ENCODE data around the gene SIPA1L3.

The SIPA1L3 gene

GRCh38 chr19:37906869-37907734 is at the start of gene SIPA1L3:
Gene SIPA1L3, plus strand, starts transcription at chr19:37907208. Its CDS starts 174,358 bp downstream, at chr19:38081566.
- DNase-seq (ENCODE audit: low read depth, low spot score) = peak; percentile 98

- no peak for DNase-seq (ENCODE audit: low read depth, low spot score)
Observed at GRCh38 chr19:37864501-37864900, 42.5 kb upstream of the SIPA1L3 start.

GRCh38 chr19:37865930-37866329 is 41.1 kb upstream of the SIPA1L3 start:
- peak; percentile 49 for DNase-seq (ENCODE audit: low read depth, low spot score)

DNA sequence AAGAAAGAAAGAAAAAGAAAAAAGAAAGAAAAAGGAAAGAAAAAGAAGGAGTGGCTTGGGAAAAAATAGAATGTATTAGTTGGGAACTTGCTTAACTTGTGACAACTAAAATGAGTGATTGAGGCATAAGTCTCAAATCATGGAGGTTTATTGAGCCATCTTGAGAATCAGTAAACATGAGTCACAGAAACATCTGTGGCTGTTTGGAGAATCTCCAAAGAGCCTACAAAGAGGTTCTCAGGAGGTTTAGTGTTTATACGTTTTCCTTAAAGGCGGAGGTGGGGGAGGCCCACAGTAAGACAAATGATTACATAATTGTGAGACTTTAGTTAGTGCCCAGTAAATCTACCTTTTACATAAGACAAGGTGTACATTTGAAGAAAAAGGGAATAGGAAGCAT is 39.2 kb upstream of the SIPA1L3 start:
- no peak for DNase-seq (ENCODE audit: low read depth, low spot score)

DNA sequence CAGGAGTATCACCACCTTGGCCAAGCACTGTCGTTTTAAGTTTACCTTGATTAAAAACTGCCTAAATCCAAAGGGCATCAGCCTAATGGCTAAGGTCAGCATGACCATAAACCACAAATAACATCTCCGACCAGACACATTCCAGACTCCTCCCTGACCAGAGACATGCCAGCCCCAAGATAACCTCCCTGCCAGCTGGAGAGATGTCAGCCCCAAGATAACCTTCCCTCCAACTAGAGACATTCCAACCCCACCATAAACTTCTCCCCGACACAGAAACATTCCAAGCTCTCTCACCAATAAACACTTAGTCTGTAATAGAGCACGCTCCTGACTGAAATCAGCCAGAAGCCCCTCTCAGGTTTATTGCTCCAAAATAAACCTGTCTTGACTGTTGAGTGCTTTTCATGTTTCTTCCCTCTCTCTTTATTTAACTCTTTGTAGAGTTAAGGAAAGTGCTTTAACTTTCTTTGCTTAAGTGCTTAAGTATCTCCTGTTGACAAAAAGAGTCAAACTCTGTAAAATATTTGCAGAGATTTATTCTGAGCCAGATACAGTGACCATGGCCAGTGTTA is 37.2 kb upstream of the SIPA1L3 start:
- no peak for DNase-seq (ENCODE audit: low read depth, low spot score)

DNA sequence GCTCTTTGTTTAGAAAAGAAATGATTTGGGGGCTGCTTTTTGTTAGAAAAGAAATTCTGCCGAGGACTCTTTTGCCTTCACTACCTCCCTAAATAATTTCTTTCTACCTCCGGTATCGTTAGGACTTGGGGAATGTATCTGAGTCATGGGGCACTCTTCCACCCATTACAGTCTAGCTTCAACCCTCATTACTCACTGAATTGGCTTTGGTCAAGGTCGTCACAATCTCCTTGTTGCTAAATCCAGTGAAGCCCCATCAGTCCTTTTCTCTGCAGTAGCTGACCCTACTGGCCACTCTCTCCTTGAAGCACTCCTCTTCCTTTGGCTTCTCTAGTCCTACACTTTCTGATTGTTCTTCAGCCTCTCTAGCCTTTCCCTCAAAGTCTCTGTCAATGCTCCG is 34.6 kb upstream of the SIPA1L3 start:
- DNase-seq (ENCODE audit: low read depth, low spot score) = no peak

- DNase-seq (ENCODE audit: low read depth, low spot score) = peak; percentile 13
Observed at GRCh38 chr19:37874784-37875183, 32.2 kb upstream of the SIPA1L3 start.

DNA sequence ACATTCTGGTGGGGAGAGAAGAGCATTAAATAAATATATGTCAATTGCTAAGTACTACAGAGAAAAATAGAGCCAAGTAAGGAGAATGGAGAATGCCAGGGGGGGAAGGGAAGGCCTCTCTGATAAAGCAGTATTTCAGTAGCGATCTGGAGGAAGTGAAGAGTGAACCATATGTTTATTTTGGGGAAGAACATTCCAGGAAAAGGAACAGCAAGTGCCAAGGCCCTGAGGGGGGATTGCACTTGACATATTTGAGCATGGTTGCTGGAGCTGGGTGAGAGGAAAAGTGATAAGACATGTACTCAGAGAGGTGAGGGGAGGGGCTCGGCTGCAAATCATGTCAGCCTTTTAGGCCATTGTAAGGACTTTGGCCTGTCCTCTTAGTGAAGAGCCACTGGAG is 31.0 kb upstream of the SIPA1L3 start:
- DNase-seq (ENCODE audit: low read depth, low spot score) = no peak

DNA sequence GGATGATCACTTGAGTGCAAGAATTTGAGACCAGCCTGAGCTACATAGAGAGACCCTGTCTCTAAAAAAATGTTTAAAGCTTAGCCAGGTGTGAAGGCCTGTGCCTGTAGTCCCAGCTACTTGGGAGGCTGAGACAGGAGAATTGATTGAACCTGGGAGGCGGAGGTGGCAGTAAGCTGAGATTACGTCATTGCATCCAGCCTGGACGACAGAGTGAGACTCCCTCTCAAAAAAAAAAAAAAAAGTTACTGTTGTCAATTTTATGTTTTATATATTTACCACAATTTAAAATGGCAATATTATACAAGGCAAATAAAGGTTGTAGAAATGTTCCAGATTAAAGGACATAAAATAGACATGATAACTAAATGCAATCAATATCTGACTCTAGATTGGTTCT is 29.9 kb upstream of the SIPA1L3 start:
- no peak for DNase-seq (ENCODE audit: low read depth, low spot score)

DNA sequence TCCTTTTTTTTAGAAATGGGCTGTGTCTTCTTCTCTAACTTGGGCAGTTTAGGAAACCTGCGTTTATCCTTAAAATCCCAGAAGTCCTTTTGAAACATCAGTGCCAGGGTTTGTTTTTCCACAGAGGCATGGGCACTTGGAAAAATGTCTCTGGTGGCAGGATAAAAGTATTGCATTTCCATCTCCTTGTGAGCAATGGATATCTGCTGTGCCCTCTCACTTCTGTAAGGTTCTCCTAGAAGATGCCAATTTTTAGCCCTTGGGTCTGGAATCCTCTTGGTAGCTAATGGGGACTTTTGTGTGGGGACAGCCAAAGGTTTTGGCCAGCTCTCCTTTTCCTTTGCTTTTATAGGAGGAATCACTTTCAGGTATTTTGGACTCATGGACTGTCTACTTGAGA is 21.6 kb upstream of the SIPA1L3 start:
- DNase-seq (ENCODE audit: low read depth, low spot score) = no peak

GRCh38 chr19:37886571-37886970 is 20.4 kb upstream of the SIPA1L3 start:
- no peak for DNase-seq (ENCODE audit: low read depth, low spot score)

DNA sequence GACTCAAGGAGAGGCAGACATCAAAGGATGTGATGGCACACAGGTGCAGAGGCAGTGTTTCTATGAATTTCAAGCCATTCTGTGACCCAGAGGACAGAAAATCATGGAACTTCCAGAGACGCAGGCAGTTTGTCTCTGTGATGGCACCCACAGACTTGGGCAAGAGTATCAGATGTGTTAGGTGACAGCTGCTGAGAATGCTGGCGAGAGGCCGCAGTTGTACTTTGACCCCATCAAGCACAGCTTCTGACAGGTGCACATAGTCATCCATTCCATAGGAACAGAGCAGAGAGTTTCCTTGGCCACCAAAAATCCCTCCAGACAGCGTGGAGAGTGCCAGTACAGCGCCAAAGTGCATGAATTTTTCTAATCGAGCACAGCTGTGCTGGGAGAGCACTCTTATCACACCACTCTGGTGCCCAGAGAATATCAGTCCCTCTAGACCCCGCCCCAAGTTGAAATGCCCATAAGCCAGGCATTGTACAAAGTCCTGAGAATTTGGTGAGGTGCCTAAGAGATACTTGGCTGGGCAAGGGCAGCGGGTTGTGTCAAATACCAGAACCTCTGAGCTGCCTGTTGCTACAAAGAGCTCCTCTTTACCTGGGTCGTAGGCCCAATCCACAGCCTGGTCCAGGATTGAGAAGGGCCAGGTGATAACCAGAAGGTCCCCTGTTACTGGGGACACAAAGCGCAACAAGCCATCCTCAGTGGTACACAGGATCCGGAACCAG is 13.0 kb upstream of the SIPA1L3 start:
- no peak for DNase-seq (ENCODE audit: low read depth, low spot score)

- no peak for DNase-seq (ENCODE audit: low read depth, low spot score)
Observed at GRCh38 chr19:37896180-37896579, 10.8 kb upstream of the SIPA1L3 start.

- no peak for DNase-seq (ENCODE audit: low read depth, low spot score)
Observed at GRCh38 chr19:37899453-37899852, 7.6 kb upstream of the SIPA1L3 start.

- DNase-seq (ENCODE audit: low read depth, low spot score) = no peak
Observed at GRCh38 chr19:37899966-37900365, 7.0 kb upstream of the SIPA1L3 start.

GRCh38 chr19:37902668-37903067 is 4.3 kb upstream of the SIPA1L3 start:
- peak; percentile 89 for DNase-seq (ENCODE audit: low read depth, low spot score)

- peak; percentile 63 for DNase-seq (ENCODE audit: low read depth, low spot score)
Observed at GRCh38 chr19:37903096-37903495, 3.9 kb upstream of the SIPA1L3 start.

DNA sequence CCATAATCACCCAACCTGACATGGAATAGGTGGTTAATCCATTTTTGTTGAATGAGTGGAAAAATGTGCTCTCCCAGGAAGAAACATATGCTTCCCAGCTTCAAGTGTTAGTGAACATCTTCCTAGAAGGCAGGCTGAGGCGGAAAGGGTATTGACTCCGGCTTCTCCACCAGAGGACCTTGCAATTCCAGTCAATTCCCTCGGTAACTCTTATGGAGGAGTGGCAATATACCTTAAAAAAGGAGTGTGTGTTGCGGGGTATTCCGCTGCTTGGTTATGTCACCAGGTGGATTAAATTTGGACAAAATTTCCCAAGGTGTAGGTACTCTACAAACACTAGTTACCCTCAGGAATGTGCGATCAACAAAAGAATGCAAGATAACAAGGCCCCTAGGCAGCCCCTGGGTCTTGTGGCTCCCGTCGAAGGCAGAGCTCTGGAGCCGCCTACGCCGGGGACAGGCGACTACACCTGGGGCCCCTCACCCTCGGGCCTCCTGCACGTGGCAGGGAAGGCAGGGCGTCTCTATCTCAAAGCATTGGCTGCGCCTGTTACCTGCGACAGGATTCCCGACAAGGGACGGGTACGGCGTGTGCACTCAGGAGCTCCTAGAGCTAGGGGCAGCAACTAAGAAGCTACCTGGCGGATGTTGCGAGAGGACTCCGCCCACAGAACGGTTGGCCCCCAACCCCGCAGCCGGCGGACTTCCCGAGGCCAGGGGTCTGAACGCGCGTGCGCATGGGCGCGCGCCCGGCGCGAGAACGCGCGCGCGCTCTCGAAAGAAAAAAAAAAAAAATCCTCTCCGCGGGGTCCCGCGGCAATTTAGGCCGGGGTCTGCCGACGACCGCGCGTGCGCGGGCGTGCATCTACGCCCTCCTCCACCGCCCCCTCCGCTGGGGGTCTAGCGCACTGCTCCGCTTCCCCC is 801 bp upstream of the SIPA1L3 start, which contains the start of gene WDR87:
Gene WDR87, minus strand, starts transcription at position 649 of the 923 bp plus-strand sequence. CDS start 8,355 bp downstream, outside the sequence.
- peak; percentile 98 for DNase-seq (ENCODE audit: low read depth, low spot score)

- DNase-seq (ENCODE audit: low read depth, low spot score) = no peak
Observed at GRCh38 chr19:37907735-37908455, 887 bp downstream of the SIPA1L3 start.

DNA sequence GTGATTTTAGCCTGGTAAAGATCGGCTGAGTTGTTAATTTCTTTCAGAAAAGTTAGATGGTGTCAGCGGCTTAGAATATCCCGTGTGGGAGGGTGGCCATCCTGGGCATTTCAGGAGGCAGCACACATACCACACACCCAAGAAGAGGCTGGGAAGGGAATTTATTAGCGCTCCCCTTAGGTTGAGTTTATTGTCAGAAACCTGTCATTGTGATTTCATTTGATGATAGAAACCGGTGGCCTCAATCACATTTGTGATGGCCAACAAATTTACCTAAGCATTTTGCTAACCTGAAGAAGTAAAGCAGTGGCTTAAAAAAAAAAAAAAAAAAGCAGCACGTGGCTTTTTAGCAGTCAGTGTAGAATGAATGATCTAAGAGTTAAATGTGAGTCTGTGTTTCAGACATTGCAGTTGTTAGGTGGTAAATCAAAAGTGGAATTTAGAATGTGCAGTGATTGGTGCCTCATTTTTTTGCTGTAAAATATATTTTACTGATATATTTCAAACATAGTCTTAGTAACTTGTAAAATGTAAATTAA is 2.7 kb downstream of the SIPA1L3 start:
- DNase-seq (ENCODE audit: low read depth, low spot score) = no peak

Measured in ELF-1 (cell line).